GM12878 (cell line): ENCODE measurements around the gene KCNIP2. TPM values are rescaled to one million over a fixed set of nuclear protein-coding genes. Genes with fewer than 3 reads are reported as not detected.
A peak's percentile ranks its signal among the peaks of the same experiment; 100 is the strongest.

Experiments
- ATF3 ChIP-seq: IDR thresholded peaks from 2 replicates; pipeline ENCODE4 v1.6.1; 2011; ENCODE audit warnings: low read depth, mild to moderate bottlenecking, low read length, moderate library complexity, borderline replicate concordance; ENCODE audit errors: extremely low read depth
- BCL11A ChIP-seq: IDR thresholded peaks from 2 replicates; pipeline ENCODE4 v1.6.1; 2011; ENCODE audit warnings: low read depth, low read length
- CHD1 ChIP-seq: IDR thresholded peaks from 2 replicates; pipeline ENCODE4 v1.6.1; 2012; ENCODE audit warnings: low read depth, low read length, improper control_type of control experiment
- DPF2 ChIP-seq: fragments of 450-650 bp; IDR thresholded peaks from 2 replicates; pipeline ENCODE4 v1.6.1; 2017; ENCODE audit warnings: mild to moderate bottlenecking
- EP300 ChIP-seq, 2 experiments: fragments of 150-350 bp in 1 of 2; IDR thresholded peaks; 2 replicates each; pipeline ENCODE4 v1.6.1; 2011 to 2012; ENCODE audit warnings: low read depth in 2 of 2, low read length in 2 of 2, borderline replicate concordance in 1 of 2, improper control_type of control experiment in 1 of 2, inconsistent platforms in 1 of 2; ENCODE audit not compliant: control insufficient read depth in 1 of 2
- FOS ChIP-seq: IDR thresholded peaks from 3 replicates; pipeline ENCODE4 v1.6.1; 2011; ENCODE audit warnings: borderline replicate concordance; ENCODE audit not compliant: insufficient read length; ENCODE audit errors: extremely low read depth
- GATAD2B ChIP-seq: fragments of 450-650 bp; conservative IDR thresholded peaks from 2 replicates; pipeline ENCODE4 v1.6.1; 2017; ENCODE audit warnings: low read depth, mild to moderate bottlenecking, moderate library complexity
- HDAC6 ChIP-seq: fragments of 200-600 bp; sonication (generic); IDR thresholded peaks from one replicate; pipeline ENCODE4 v1.8.0; 2017; ENCODE audit warnings: antibody characterized with exemption; ENCODE audit not compliant: unreplicated experiment
- IKZF1 ChIP-seq: fragments of 450-650 bp; conservative IDR thresholded peaks from 2 replicates; pipeline ENCODE4 v1.6.1; 2017; ENCODE audit warnings: antibody characterized with exemption, mild to moderate bottlenecking
- IRF4 ChIP-seq: IDR thresholded peaks from 2 replicates; pipeline ENCODE4 v1.6.1; 2011; ENCODE audit warnings: low read depth, low read length
- JUNB ChIP-seq: IDR thresholded peaks from 2 replicates; pipeline ENCODE4 v1.6.1; 2016; ENCODE audit warnings: antibody characterized with exemption, mild to moderate bottlenecking
- JUND ChIP-seq: IDR thresholded peaks from 2 replicates; pipeline ENCODE4 v1.6.1; 2012; ENCODE audit warnings: low read depth, mild to moderate bottlenecking, low read length, improper control_type of control experiment, moderate library complexity
- KAT2A ChIP-seq: conservative IDR thresholded peaks from 2 replicates; pipeline ENCODE4 v1.6.1; 2011; ENCODE audit warnings: low read depth, low read length; ENCODE audit not compliant: control insufficient read depth
- POU2F2 ChIP-seq: IDR thresholded peaks from 3 replicates; pipeline ENCODE4 v1.6.1; 2011; ENCODE audit warnings: low read depth, mild to moderate bottlenecking, low read length, borderline replicate concordance
- SMARCA5 ChIP-seq: fragments of 450-650 bp; IDR thresholded peaks from 2 replicates; pipeline ENCODE4 v1.6.1; 2017; ENCODE audit warnings: mild to moderate bottlenecking
- SUZ12 ChIP-seq: fragments of 200-600 bp; sonication (generic); IDR thresholded peaks from one replicate; pipeline ENCODE4 v1.6.1; 2018; ENCODE audit warnings: antibody characterized with exemption, mild to moderate bottlenecking; ENCODE audit not compliant: unreplicated experiment
- polyA plus RNA-seq, 11 experiments: library from polyadenylated mRNA; depleted of rRNA in 4 of 11; unstranded in 6 of 11; stranded (reverse) in 5 of 11; fragments of >200 nt; fragmentation: Nextera tagmentation in 4 of 11; fragmentation: Illumina TruSeq in 1 of 11; extraction: Ambion mirVana in 4 of 11; extraction: Trizol in 1 of 11; gene quantifications; 1 replicate in 1 of 11; 2 replicates in 10 of 11; pipeline versions ENCODE4 v1.2.1 to v1.2.3, GENCODE V29; 2011 to 2016; ENCODE audit warnings: inconsistent platforms in 2 of 11, missing spikeins in 2 of 11, low read depth in 1 of 11
- total RNA-seq, 4 experiments: library from RNA; depleted of rRNA in 3 of 4; stranded (reverse); fragments of >200 nt in 3 of 4; fragmentation: Illumina TruSeq in 1 of 4; extraction: Trizol in 1 of 4; gene quantifications; 2 replicates each; pipeline versions ENCODE4 v1.2.1 to v1.2.3, GENCODE V29; 2013 to 2021
- TF ChIP-seq, protein P1 (sequence below): fragments of 450-650 bp; IDR thresholded peaks from 2 replicates; pipeline ENCODE4 v1.6.1; 2017; ENCODE audit warnings: mild to moderate bottlenecking, moderate library complexity

The KCNIP2 gene
- total and polyA plus RNA-seq, 10 of the 15 experiments (the other 5 are each of a cell fraction or from before 2014, with no cell fraction given) = 0.46 to 4.3 (median 1.7) TPM

DNA sequence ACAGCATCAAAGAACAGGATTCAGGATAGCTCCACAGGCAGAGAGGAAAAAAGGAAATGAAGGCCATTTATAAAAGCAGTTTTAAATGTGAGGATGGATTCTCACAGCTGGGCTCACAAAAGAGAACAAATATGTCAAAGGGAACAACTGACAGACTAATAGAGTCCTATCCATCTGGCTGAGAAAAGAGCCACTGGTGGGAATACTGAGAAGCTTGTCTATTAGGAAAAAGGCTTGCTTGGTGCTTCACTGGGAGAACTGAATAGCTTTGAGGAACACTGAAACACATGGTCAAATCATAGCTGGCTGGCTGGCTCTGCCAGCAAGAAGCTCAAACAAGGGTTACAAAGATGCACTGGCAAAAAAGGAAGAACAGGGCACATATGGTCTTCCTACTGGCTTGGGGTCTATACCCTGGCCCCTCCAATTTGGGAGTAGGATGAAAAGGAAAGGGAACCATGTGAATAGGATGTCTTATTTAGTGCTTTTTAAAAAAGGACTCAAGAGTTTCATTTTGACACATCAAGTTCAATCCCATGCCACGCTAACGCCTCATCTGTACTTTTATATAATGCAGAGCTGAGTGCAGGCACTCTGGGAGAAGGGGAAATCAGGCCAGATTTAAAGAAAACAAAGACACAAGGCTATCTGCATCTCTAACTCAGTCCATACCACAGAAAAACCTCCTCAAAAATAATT is 44.8 kb upstream of the KCNIP2 start (continued):
- TF ChIP-seq IRF4 (peak; percentile 40; the same call in 1 of the 2 replicates), FOS (no peak), JUND (peak; percentile 36; the same call in 1 of the 2 replicates), GATAD2B (peak; percentile 24; the same call in 1 of the 2 replicates), SUZ12 (no peak), KAT2A (no peak), BCL11A (0 out of 2 replicates have a peak, but pooled peaks have one; percentile 6), CHD1 (no peak), HDAC6 (no peak), POU2F2 (no peak), IKZF1 (peak; percentile 60), EP300 (IDR thresholded peaks at IDR 0.05; ENCODE audit: borderline replicate concordance in 1 of 2, control insufficient read depth in 1 of 2, low read depth in 2 of 2, low read length in 2 of 2) (0 out of 4 replicates have a peak, but pooled peaks of 1 of the 2 experiments have one; percentile 16), JUNB (peak; percentile 78), DPF2 (peak; percentile 49; the same call in 1 of the 2 replicates), SMARCA5 (no peak), ATF3 (no peak)
- TF ChIP-seq, protein P1, sequence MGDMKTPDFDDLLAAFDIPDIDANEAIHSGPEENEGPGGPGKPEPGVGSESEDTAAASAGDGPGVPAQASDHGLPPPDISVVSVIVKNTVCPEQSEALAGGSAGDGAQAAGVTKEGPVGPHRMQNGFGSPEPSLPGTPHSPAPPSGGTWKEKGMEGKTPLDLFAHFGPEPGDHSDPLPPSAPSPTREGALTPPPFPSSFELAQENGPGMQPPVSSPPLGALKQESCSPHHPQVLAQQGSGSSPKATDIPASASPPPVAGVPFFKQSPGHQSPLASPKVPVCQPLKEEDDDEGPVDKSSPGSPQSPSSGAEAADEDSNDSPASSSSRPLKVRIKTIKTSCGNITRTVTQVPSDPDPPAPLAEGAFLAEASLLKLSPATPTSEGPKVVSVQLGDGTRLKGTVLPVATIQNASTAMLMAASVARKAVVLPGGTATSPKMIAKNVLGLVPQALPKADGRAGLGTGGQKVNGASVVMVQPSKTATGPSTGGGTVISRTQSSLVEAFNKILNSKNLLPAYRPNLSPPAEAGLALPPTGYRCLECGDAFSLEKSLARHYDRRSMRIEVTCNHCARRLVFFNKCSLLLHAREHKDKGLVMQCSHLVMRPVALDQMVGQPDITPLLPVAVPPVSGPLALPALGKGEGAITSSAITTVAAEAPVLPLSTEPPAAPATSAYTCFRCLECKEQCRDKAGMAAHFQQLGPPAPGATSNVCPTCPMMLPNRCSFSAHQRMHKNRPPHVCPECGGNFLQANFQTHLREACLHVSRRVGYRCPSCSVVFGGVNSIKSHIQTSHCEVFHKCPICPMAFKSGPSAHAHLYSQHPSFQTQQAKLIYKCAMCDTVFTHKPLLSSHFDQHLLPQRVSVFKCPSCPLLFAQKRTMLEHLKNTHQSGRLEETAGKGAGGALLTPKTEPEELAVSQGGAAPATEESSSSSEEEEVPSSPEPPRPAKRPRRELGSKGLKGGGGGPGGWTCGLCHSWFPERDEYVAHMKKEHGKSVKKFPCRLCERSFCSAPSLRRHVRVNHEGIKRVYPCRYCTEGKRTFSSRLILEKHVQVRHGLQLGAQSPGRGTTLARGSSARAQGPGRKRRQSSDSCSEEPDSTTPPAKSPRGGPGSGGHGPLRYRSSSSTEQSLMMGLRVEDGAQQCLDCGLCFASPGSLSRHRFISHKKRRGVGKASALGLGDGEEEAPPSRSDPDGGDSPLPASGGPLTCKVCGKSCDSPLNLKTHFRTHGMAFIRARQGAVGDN = peak; percentile 83; the same call in 1 of the 2 replicates
